Measurements from ENCODE around the gene POLA1.
A peak's percentile ranks its signal among the peaks of the same experiment; 100 is the strongest.
"Not testable (repeated sequence)": the region's sequence is repeated elsewhere in the genome, so short reads cannot be mapped to it uniquely, and the experiment has no call there.

Gene POLA1, protein sequence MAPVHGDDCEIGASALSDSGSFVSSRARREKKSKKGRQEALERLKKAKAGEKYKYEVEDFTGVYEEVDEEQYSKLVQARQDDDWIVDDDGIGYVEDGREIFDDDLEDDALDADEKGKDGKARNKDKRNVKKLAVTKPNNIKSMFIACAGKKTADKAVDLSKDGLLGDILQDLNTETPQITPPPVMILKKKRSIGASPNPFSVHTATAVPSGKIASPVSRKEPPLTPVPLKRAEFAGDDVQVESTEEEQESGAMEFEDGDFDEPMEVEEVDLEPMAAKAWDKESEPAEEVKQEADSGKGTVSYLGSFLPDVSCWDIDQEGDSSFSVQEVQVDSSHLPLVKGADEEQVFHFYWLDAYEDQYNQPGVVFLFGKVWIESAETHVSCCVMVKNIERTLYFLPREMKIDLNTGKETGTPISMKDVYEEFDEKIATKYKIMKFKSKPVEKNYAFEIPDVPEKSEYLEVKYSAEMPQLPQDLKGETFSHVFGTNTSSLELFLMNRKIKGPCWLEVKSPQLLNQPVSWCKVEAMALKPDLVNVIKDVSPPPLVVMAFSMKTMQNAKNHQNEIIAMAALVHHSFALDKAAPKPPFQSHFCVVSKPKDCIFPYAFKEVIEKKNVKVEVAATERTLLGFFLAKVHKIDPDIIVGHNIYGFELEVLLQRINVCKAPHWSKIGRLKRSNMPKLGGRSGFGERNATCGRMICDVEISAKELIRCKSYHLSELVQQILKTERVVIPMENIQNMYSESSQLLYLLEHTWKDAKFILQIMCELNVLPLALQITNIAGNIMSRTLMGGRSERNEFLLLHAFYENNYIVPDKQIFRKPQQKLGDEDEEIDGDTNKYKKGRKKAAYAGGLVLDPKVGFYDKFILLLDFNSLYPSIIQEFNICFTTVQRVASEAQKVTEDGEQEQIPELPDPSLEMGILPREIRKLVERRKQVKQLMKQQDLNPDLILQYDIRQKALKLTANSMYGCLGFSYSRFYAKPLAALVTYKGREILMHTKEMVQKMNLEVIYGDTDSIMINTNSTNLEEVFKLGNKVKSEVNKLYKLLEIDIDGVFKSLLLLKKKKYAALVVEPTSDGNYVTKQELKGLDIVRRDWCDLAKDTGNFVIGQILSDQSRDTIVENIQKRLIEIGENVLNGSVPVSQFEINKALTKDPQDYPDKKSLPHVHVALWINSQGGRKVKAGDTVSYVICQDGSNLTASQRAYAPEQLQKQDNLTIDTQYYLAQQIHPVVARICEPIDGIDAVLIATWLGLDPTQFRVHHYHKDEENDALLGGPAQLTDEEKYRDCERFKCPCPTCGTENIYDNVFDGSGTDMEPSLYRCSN (N-terminal part only)

DNA sequence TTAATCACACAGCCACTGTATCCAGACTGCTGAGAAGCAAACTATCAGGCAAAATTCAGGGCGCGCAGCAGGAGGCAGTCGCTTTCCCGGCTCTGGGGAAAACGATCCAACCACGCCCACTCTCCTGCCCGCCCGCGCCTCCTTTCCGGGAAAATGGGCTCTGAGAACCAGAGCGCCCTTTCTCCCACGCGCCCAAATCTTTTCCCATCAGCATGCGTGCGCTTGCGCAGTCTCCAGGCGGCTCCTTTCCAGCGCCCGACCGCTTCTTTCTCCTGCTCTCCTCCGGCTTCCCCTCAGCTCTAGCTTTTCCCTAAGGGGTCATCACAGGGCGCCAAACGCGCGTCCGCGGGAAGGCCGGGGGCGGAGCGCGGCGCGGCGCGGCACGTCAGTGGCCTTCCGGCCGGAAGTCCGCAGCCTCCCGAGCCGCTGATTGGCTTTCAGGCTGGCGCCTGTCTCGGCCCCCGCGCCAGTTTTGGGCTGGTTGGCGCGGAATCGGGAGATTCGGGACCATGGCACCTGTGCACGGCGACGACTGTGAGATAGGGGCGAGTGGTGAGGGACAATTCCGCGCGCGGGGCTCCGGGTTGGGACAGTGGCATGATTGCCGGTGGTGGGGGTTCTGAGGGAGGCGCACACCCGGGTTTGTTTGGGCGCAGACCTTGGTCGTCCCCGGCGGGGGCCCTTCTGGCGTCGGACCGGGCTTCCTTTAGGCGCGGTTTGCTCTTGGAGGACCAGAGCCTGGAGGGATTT lies at the start of gene POLA1:
Gene POLA1, plus strand, starts transcription at position 466 of the 750 bp plus-strand sequence. Its CDS starts 44 bp downstream, at position 510.
- DNase-seq (ENCODE audit: low read depth) = peak; percentile 84

DNA sequence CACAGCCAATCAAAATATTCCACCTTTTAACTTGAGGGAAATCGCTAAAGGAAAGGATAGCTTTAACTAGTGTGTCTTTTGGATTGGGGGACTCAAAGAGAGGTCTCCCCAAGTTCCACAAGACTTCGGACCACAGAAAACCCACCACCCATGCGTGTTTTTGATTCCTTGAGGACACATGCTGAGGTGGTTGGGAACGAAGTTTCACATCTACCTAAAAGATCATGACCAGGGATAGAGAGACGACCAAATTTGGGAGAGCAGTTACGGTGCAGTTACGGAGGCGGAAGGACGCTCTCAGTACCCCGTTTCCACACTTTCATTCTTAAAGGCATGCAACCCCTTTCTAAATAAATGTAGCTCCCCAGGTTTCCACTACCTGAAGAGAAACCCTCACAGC lies 47.7 kb upstream of the POLA1 start:
- no peak for DNase-seq (ENCODE audit: low read depth)

DNA sequence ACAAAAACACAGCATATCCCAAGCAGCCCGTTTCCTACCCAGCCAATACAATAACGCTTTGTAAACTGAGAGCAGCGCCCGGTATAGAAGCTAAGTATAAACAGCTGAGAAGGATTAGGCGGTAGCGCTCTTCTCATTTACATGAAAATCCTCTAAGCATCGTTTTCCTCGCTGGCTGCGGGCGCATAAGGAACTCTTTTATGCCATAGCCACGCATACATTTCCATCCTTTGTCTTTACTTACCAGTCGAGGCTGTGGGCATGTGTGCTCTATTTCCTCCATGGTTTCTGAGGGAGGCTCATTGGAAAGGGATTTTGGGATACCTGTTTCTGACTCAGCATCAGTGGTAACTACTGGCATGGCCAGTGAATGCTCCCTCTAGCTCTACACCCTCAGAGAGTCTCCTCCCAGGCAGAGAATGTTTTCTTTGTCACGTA lies 47.0 kb upstream of the POLA1 start:
- no peak for DNase-seq (ENCODE audit: low read depth)

DNA sequence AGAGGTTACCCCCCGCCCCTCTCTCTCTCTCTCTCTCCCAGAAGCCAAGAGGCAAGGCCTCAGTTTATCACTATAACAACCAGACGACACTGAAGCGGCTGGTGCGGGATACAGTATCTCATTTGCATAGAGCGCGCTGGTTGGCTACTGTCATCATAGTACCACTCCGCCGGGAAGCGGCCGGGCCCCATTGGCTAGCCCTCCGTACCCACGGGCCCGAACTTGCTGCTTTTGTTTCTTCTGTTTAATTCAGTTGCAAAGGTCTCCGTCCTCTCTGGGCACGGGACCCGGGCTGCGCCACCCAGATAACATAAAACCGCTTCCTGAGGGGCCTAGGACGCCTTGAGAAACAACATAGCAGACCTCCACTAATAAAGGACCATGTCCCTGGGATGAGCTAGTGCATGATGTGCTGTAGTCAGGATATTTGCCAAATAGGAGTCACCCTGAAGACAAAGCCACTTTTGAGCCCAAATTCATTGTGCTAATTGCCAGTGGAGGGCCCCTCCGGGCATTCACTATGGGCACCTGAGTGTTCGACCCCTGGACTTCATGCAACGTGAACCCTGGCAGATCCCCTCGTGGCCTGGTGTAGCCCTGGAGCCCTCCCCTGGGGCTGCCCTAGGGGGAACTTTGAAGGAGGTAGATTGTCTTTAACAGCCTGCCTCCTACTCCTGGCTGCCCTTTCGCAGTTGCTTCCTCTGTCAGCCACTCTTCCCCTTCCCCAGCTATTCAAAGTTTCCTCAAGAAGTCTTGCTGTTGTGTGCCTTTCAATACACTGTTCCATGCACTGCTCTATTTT lies 46.3 kb upstream of the POLA1 start, which contains the start of gene PCYT1B:
Gene PCYT1B, minus strand, starts transcription at position 91 of the 802 bp plus-strand sequence. CDS start 242 bp downstream, outside the sequence.
- DNase-seq (ENCODE audit: low read depth) = no peak

DNA sequence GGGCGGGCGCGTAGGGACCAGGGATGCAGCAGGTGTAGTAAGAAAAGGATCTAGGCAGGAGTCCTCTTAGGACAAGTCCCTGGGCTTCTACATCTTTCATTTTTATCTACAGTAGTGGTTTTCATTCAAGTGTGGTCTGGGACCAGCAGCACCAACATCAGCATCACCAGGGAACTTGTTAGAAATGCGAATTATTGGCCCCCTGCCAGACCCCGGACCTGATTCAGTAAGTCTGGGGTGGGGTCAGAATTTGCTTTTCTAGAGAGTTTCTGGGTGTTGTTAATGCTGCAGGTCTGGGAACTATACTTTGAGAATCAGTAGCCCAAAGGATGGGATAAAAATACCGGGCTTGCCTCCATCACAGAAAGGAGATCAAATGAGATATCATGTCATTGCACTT lies 45.2 kb upstream of the POLA1 start:
- DNase-seq (ENCODE audit: low read depth) = no peak

DNA sequence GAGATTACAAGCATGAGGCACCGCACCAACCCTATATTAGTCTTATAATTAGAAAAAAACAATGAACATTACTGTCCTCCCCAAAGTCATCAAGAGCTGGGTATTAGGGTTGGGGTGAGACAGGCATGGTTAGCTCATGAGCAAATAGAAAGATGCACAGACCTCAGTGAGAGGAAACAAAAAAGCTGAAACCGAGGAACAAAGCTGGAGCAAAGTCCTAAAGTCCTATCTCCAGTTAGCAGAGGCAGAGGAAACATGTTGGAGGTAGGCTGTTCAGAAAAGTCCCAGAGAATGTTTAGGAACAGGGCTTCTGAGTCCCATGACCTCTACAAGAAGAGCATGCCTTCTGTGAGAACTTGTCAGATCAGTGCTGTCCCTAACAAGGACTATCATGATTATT lies 41.9 kb upstream of the POLA1 start:
- DNase-seq (ENCODE audit: low read depth) = no peak

DNA sequence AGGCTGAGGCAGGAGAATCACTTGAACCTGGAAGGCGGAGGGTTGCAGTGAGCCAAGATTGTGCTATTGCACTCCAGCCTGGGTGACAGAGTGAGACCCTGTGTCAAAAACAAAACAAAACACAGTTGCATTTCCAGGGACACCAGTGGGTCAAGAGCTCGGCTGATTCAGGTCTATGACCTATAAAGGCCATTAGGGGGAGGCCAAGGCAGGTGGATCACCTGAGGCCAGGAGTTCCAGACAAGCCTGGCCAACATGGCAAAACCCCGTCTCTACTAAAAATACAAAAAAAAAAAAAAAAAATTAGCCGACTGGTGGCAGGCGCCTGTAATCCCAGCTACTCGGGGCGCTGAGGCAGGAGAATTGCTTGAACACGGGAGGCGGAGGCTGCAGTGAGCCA lies 38.0 kb upstream of the POLA1 start:
- DNase-seq (ENCODE audit: low read depth) = not testable (repeated sequence)

DNA sequence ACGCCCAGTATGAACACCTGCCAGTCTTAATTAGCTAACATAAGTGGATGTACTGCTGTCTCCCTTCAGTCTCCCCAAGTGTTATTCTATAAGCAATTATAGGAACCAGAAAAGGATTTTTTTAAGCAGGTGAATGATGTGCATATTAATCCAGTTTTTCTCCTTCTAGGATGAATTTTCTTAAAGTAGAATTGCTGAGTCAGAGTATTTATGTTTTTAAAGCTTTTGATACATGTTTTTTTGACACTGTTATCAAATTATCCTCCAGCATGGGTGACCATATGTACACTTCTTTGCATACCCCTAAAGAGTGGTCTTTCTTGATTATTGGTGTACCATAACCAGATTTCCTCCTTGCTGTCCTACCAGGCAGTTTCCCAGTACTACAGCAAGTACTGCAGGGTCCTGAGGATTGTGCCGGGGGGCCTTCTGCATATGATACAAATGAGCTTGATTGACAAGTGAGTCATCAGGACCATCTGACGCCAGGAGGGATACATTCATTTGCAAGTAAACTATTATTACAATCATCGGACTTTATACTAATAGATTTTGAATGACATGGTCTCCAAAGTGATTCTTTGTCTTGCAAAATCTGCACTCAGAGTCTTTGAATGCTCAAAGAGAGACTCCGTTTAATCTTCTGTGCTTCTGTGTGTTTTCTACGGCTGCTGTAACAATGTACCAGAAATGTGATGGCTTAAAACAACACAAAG lies 35.9 kb upstream of the POLA1 start:
- no peak for DNase-seq (ENCODE audit: low read depth)

DNA sequence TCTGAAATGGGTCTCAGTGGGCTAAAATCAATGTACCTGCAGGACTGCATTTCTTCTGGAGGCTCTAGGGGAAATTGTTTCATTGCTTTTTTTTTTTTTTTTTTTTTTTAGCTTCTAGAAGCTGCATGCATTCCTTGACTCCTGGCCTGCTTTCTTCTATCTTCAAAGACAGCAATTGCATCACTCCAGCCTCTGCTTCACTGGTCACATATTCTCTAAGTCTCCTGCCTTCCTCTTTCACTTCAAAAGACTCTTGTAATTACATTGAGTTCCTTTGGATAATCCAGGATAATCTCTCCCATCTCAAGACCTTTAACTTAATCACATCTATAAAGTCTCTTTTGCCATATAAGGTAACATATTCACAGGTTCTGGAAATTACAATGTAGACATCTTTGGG lies 35.3 kb upstream of the POLA1 start:
- DNase-seq (ENCODE audit: low read depth) = no peak

DNA sequence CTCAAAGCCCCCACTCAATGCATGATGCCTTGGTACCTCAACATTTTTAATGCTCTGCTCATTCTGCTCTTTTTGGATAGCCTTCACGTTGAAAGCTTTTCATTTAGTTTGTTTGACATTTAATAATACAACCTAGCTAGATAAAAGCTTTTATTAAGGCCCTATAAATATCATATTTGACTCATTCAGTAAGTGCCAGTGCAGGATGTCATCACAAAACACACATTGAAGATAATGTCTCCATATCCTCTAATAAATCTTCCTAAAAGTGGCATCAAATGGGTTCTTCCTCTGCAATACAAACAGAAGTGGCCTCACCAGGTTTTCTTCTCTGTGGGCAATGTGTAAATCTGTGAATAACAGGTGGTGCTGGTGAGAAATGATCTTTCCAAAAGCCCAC lies 34.6 kb upstream of the POLA1 start:
- no peak for DNase-seq (ENCODE audit: low read depth)

DNA sequence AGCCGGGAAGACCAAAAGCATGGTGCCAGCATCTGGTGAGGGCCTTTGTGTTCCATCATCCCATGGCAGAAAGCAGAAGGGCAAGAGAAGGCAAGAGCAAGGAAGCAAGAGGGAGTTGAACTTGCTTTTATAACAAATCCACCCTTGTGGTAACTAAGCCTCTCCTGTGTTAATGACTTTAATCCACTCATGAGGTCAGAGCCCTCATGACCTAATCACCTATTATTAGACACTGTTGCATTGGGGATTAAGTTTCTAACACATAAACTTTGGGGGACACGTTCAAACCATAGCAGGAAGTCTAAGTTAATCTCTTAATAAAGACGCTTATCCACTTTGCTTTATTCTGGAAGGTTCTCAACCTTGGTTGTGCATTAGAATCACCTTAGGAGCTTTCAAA lies 34.1 kb upstream of the POLA1 start:
- no peak for DNase-seq (ENCODE audit: low read depth)

DNA sequence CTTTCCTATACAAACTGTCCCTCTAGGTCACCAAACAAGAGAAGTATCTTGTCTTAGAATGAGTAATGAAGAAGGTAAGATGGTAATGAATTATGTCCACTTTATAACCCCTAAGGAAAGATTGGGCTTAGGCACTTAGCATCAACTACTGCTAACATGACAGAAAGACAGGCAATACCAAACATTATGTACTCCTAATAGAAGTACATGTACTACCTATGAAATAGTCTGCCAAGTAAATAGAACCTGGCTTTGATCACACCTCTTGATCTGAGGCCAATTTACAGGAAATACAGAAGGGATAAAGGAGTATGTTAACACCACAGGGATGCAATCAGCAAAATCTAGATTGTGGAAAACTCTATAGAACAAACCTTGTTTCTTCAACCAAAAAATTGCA lies 32.4 kb upstream of the POLA1 start:
- DNase-seq (ENCODE audit: low read depth) = no peak

DNA sequence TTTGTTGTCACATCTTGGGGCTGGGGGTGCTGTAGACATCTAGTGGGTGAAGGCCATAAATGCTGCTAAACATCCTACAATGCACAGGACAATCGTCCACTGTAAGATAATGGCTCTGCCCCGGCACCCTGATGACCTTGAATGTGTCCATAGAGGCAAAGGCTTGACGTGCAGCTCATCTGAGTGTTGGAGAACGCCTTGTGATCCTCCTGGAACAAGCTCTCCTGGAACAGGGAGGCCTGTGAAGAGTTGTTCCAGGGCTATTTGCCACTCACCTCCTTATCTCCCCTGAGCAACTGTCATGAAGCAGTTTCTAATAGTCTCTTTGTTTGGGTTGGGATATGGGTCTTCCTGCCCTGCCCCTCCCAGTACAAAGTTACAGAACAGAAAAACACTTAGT lies 31.4 kb upstream of the POLA1 start:
- no peak for DNase-seq (ENCODE audit: low read depth)

DNA sequence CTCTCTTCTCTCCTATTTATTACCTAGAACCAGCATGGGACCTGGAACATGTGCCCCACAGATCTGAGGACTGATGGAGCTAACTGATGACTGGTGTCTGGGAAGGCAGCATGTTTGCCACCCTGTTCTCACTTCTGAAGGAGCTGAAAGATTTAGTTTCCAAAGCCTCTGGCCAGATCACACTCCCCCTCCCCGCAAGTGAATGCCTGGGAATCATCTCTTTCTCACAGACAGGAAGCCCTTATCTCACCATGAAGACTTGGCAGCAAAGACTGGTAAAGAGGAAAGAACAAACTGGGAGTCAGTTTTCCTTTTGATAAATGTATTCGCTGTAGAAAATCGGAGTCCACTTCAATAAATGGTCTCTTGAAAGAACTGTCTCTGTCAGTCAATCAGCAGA lies 25.6 kb upstream of the POLA1 start:
- DNase-seq (ENCODE audit: low read depth) = no peak

DNA sequence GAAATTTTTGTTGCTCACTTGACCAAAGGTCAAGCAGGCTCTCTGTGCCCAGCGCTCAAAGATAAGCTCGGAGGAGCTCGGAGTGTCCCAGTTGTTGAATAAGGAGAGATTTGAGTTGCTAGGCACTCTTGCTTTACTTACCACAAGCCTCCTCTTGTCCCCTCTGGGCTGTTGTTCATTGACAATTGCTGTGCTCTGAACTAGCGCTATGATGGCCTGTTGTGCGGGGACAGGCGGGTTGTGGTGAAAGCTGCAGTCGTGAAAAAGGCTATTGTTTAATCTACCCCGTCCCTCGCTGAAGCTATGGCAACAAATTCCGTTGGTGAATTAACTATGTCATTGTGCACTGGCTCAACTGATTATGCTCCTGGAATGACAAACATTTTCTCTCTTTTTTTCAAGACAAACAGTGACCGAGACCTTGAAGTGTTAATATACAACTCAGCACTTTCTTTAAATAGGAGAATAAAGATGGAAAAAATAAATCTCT lies 21.0 kb upstream of the POLA1 start:
- no peak for DNase-seq (ENCODE audit: low read depth)

DNA sequence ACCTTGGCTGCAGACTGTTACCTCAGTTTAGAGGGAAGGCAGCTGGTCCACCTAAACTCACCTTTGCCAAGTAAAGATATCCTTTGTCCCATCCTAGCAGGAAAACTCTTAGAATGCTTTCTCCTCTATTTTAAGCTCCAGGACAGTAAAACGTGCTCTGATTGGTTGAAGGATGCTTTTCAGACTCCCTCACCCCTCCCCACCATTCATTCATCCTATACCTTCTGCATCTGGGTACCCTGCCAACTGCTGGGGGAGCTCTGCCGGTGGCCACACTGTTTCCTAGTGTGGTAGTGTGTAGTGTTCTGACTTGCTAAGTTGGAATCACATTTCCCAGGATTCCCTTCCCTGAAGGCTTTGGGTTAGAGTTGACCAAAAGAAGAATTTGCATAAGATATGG lies 20.3 kb upstream of the POLA1 start:
- DNase-seq (ENCODE audit: low read depth) = no peak

DNA sequence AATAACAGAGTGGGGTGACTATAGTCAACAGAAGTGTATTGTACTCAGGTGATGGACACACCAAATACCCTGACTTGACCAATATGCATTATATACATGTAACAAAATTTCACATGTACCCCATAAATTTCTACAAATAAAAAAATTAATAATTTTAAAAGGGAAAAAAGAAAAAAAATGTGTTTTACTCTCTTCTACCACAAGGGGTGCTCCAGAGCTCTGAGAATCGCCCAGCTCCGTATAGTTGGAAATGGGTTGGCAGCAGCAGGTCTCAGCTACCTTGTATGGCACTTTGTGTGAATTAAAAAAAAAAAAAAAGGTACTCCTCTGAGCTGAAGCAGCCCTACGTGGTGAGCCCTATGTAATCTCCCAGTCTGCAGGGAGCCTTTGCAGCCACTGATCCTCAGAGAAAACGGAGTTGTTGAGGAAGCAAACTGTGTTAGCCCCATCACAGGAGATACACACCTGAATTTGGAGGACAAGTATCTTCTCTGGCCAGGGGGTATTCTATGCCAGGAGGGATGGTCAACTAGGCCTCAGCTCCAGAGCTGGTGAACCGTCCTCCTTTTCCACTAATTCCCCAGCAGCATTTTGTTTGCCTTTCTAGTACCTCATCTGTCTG lies 17.2 kb upstream of the POLA1 start:
- DNase-seq (ENCODE audit: low read depth) = no peak

DNA sequence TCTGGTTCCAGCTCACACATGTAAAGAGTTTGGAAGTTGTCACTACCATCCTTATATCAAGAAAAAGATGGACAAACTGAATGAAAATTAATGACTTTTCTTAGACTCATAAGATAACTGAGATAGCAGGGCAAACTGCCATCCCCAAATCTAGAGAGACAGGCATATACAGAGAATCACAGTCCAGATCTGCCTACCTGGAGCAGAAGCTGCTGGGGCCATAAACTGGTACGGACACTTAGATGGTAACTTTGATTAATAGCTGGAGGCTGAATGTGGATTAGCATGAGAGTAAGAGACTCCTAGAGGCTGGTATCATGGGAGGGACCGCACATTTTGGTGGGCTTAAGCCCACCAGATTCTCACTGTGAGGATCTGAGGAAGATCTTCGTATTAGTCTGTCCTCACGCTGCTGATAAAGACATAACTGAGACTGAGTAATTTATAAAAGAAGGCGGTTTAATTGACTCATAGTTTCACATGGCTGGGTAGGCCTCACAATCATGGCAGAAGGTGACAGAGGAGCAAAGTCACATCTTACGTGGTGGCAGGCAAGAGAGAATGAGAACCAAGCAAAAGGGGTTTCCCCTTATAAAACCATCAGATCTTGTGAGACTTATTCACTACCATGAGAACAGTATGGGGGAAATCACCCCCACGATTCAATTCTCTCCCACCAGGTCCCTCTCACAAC lies 10.8 kb upstream of the POLA1 start:
- no peak for DNase-seq (ENCODE audit: low read depth)

DNA sequence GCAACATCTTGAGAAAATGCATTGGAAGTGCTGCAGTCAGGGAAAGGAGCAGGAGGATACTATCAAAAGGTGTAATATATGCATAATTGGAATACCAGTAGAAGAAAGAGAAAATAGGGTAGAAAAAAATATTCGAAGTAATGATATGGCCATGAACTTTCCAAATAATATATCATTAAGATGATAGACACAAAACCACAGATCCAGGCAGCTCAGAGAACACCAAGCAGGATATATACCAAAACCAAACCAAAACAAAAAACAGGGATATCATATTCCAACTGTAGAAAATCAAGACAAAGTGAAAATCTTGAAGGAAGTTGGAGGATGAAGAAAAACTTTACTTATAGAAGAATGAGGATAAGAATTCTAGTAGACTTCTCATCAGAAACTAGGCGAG lies 9.7 kb upstream of the POLA1 start:
- no peak for DNase-seq (ENCODE audit: low read depth)
